ENCODE measurements around the gene CDK5RAP3. TPM values are rescaled to one million over a fixed set of nuclear protein-coding genes. Genes with fewer than 3 reads are reported as not detected.
A peak's percentile ranks its signal among the peaks of the same experiment; 100 is the strongest.
"Not testable (repeated sequence)": the region's sequence is repeated elsewhere in the genome, so short reads cannot be mapped to it uniquely, and the experiment has no call there.

Gene CDK5RAP3
- total and polyA plus RNA-seq, 7 donors: 21.0 to 44.1 (median 29.9) TPM

- ATAC-seq: no peak
- DNase-seq: no peak
- Histone ChIP-seq H3K27ac (no peak overlapping the region), H3K4me1 (no peaks in the 10 kb centered on the region), H3K9me3 (no peaks in the 10 kb centered on the region), H3K4me3 (no peak overlapping the region), H3K36me3 (ENCODE audit: insufficient read depth in 1 of 2, low read depth in 1 of 2) (peaks cover 0 to 9% of the 10 kb centered on the region in 2 donors), H3K27me3 (ENCODE audit: insufficient read depth in 3 of 3, low read length in 2 of 3) (no peaks in the 10 kb centered on the region)
- no peak for TF ChIP-seq CTCF (IDR thresholded peaks at IDR 0.05)
- 74 to 87% (median 85%) methylated on average over 1 of the region's 1 CpG for WGBS, 3 donors
- intact Hi-C loops (cut with DNase I): no loop called here
Measured at GRCh38 chr17:47934856-47935255, 36.1 kb upstream of the CDK5RAP3 start.

GRCh38 chr17:47935468-47935867, 35.4 kb upstream of the CDK5RAP3 start:
- H3K9me3 ChIP-seq; intact Hi-C loops (cut with DNase I); H3K4me1 ChIP-seq; H3K4me3 ChIP-seq; H3K27me3 ChIP-seq (ENCODE audit: insufficient read depth in 3 of 3, low read length in 2 of 3); H3K27ac ChIP-seq; ATAC-seq; DNase-seq; H3K36me3 ChIP-seq (ENCODE audit: insufficient read depth in 1 of 2, low read depth in 1 of 2): not testable (repeated sequence)
- WGBS, 3 donors: 78 to 85% (median 82%) methylated on average over 3 of the region's 3 CpGs

GRCh38 chr17:47935961-47936360, 35.0 kb upstream of the CDK5RAP3 start:
- Histone ChIP-seq H3K4me3 (no peak overlapping the region), H3K27ac (no peak overlapping the region), H3K36me3 (ENCODE audit: insufficient read depth in 1 of 2, low read depth in 1 of 2) (no peaks in the 10 kb centered on the region), H3K4me1 (no peaks in the 10 kb centered on the region), H3K9me3 (no peaks in the 10 kb centered on the region), H3K27me3 (ENCODE audit: insufficient read depth in 3 of 3, low read length in 2 of 3) (no peaks in the 10 kb centered on the region)
- intact Hi-C loops (cut with DNase I): no loop called here
- ATAC-seq (peak in 1 of 4 donors; percentile 42), DNase-seq (no peak)
- no peak for TF ChIP-seq CTCF (IDR thresholded peaks at IDR 0.05)
- 71 to 81% (median 78%) methylated on average over 5 of the region's 5 CpGs for WGBS, 3 donors

- ATAC-seq: no peak
- WGBS, 3 donors: 89 to 92% (median 91%) methylated on average over 5 of the region's 5 CpGs
- H3K4me3 ChIP-seq: no peak overlapping the region
- H3K36me3 ChIP-seq (ENCODE audit: insufficient read depth in 1 of 2, low read depth in 1 of 2): no peaks in the 10 kb centered on the region
- no peak for TF ChIP-seq CTCF (IDR thresholded peaks at IDR 0.05)
- intact Hi-C loops (cut with DNase I): no loop called here
- no peaks in the 10 kb centered on the region for H3K27me3 ChIP-seq (ENCODE audit: insufficient read depth in 3 of 3, low read length in 2 of 3)
- H3K9me3 ChIP-seq: no peaks in the 10 kb centered on the region
- H3K4me1 ChIP-seq: peaks cover 8% of the 10 kb centered on the region
- no peak overlapping the region for H3K27ac ChIP-seq
- no peak for DNase-seq
Measured at GRCh38 chr17:47937941-47938340, 33.0 kb upstream of the CDK5RAP3 start.

- Histone ChIP-seq H3K4me3 (peak within 1 kb of the TSS; percentile 99), H3K36me3 (ENCODE audit: insufficient read depth in 1 of 2, low read depth in 1 of 2) (peaks cover 3 to 33% of the 10 kb centered on the region in 2 donors), H3K27ac (peak within 1 kb of the TSS; percentile 94), H3K27me3 (ENCODE audit: insufficient read depth in 3 of 3, low read length in 2 of 3) (no peaks in the 10 kb centered on the region), H3K9me3 (no peaks in the 10 kb centered on the region), H3K4me1 (peaks cover 16% of the 10 kb centered on the region)
- ATAC-seq (peak; percentile 98 to 99 (median 98)), DNase-seq (peak; percentile 92 to 95)
- 1 to 2% (median 1%) methylated on average over 45 to 50 of the region's 50 CpGs for WGBS, 3 donors
- intact Hi-C loops (cut with DNase I): loop anchor here in 1 of 2 donors (2.0 kb wide), 1 partner anchor 33 kb away; no protein-coding TSS in a partner anchor
- TF ChIP-seq CTCF (IDR thresholded peaks at IDR 0.05): no peak
Measured at GRCh38 chr17:47941246-47942095, 29.4 kb upstream of the CDK5RAP3 start, which contains the start of gene PNPO. Gene PNPO (plus strand): TSS chr17:47941571. CDS start chr17:47941676, 105 bp downstream.

All from psoas muscle (tissue), 8 donors.